Endothelial cell of umbilical vein (primary cell): ENCODE measurements around the gene CRACR2B. TPM values are rescaled to one million over a fixed set of nuclear protein-coding genes. Genes with fewer than 3 reads are reported as not detected.

Source experiments
- BruUV-seq: library from RNA; stranded (reverse); fragments of 400-500 nt; replicated peaks from 2 replicates; lab custom pipeline; 2021; lab: Mats Ljungman, UMichigan
- CTCF ChIA-PET: fragments of 300-600, 350-600 bp; sonication (Branson Sonifier 250); formaldehyde crosslinking; loops from one replicate; lab custom pipeline; 2021; ENCODE audit warnings: antibody characterized with exemption, inconsistent platforms; lab: Charles Lee
- POLR2A ChIA-PET: fragments of 300-600, 350-600 bp; sonication (Branson Sonifier 250); formaldehyde crosslinking; loops from one replicate; lab custom pipeline; 2021; ENCODE audit warnings: antibody characterized with exemption, inconsistent platforms; lab: Charles Lee
- DNase-seq: peaks from one replicate; pipeline ENCODE4 v3.0.0-alpha.2; 2011; ENCODE audit warnings: low read depth, low spot score
- FAIRE-seq: peaks from 2 replicates; lab custom pipeline; 2011; peaks lifted over from hg19 to GRCh38; lab: Jason Lieb, UNC
- H2AFZ ChIP-seq: 2 replicates; pipeline ENCODE4 v1.6.0; 2012; ENCODE audit warnings: low read depth, low read length, control low read depth, inconsistent platforms
- H3K27ac ChIP-seq: 2 replicates; pipeline ENCODE4 v1.5.1; 2011; ENCODE audit warnings: low read depth, mild to moderate bottlenecking, control low read depth, low read length, moderate library complexity; ENCODE audit not compliant: insufficient read depth
- H3K27me3 ChIP-seq, 2 experiments: 2 replicates each; pipeline versions ENCODE4 v1.6.0 to v1.6.1; 2011; ENCODE audit warnings: low read length in 2 of 2, mixed read lengths in 1 of 2; ENCODE audit not compliant: control insufficient read depth in 2 of 2, insufficient read depth in 2 of 2
- H3K36me3 ChIP-seq, 2 experiments: 2 replicates in 1 of 2; 3 replicates in 1 of 2; pipeline ENCODE4 v1.5.1; 2011; ENCODE audit warnings: low read length in 2 of 2, mild to moderate bottlenecking in 1 of 2, moderate library complexity in 1 of 2; ENCODE audit not compliant: control insufficient read depth in 2 of 2, insufficient read depth in 2 of 2; ENCODE audit errors: extremely low read depth in 1 of 2
- H3K4me1 ChIP-seq: 3 replicates; pipeline ENCODE4 v1.5.1; 2011; ENCODE audit warnings: mild to moderate bottlenecking, low read length; ENCODE audit not compliant: control insufficient read depth, insufficient read depth; ENCODE audit errors: extremely low read depth
- H3K4me2 ChIP-seq: 2 replicates; pipeline ENCODE4 v1.6.1; 2011; ENCODE audit warnings: low read length, control low read depth, mixed read lengths; ENCODE audit not compliant: insufficient read depth
- H3K4me3 ChIP-seq, 3 experiments: fragments of 200-600 bp in 1 of 3; sonication (generic), shearing (Covaris generic) in 1 of 3; replicated peaks in 1 of 3; 2 replicates each; pipeline ENCODE4 v1.5.1; 2011 to 2016; ENCODE audit warnings: control low read depth in 3 of 3, low read length in 3 of 3, mild to moderate bottlenecking in 2 of 3, inconsistent platforms in 1 of 3, low read depth in 1 of 3, moderate library complexity in 1 of 3; ENCODE audit not compliant: insufficient read depth in 1 of 3
- H3K79me2 ChIP-seq: 2 replicates; pipeline ENCODE4 v1.6.0; 2012; ENCODE audit warnings: low read length, inconsistent platforms; ENCODE audit not compliant: control insufficient read depth, insufficient read depth
- H3K9ac ChIP-seq: replicated peaks from 2 replicates; pipeline ENCODE3; 2011; ENCODE audit warnings: low read length, control low read depth; ENCODE audit not compliant: insufficient read depth; ENCODE audit errors: extremely low read depth
- H3K9me1 ChIP-seq: replicated peaks from 3 replicates; pipeline ENCODE4 v1.6.0; 2011; ENCODE audit warnings: mild to moderate bottlenecking, low read length; ENCODE audit not compliant: control insufficient read depth, insufficient read depth; ENCODE audit errors: extremely low read depth
- H3K9me3 ChIP-seq: replicated peaks from 2 replicates; pipeline ENCODE4 v1.5.1; 2012; ENCODE audit warnings: low read length, inconsistent platforms; ENCODE audit not compliant: control insufficient read depth, insufficient read depth
- H4K20me1 ChIP-seq: replicated peaks from 2 replicates; pipeline ENCODE3; 2011; ENCODE audit warnings: mild to moderate bottlenecking, low read length; ENCODE audit not compliant: control insufficient read depth, insufficient read depth; ENCODE audit errors: extremely low read depth
- EZH2 ChIP-seq: IDR thresholded peaks from 2 replicates; pipeline ENCODE4 v1.6.1; 2012; ENCODE audit warnings: borderline replicate concordance, low read depth, mild to moderate bottlenecking, moderate library complexity, low read length, inconsistent platforms; ENCODE audit not compliant: severe bottlenecking
- FOS ChIP-seq: IDR thresholded peaks from 2 replicates; pipeline ENCODE4 v1.6.1; 2011; ENCODE audit warnings: mild to moderate bottlenecking, low read length, moderate library complexity, borderline replicate concordance; ENCODE audit not compliant: insufficient read depth
- GATA2 ChIP-seq: IDR thresholded peaks from 2 replicates; pipeline ENCODE4 v1.7.0; 2011; ENCODE audit warnings: low read depth, mild to moderate bottlenecking, moderate library complexity, mixed read lengths, low read length; ENCODE audit not compliant: insufficient read length, insufficient read depth
- JUN ChIP-seq: IDR thresholded peaks from 2 replicates; pipeline ENCODE4 v1.6.1; 2011; ENCODE audit warnings: borderline replicate concordance, low read depth; ENCODE audit not compliant: insufficient read length, insufficient read depth
- MYC ChIP-seq: IDR thresholded peaks from one replicate; pipeline ENCODE4 v1.6.1; 2011; ENCODE audit warnings: mild to moderate bottlenecking, low read depth, low read length
- POLR2A ChIP-seq: IDR thresholded peaks from 2 replicates; pipeline ENCODE4 v1.6.1; 2012; ENCODE audit warnings: low read depth, mild to moderate bottlenecking, control low read depth, low read length
- POLR2AphosphoS5 ChIP-seq: IDR thresholded peaks from 2 replicates; pipeline ENCODE4 v1.6.1; 2012; ENCODE audit warnings: low read depth, mild to moderate bottlenecking, control low read depth, low read length, moderate library complexity; ENCODE audit not compliant: insufficient read depth
- dilution Hi-C: fragments of 300-500 bp; cut with MboI; formaldehyde crosslinking; loops from one replicate; pipeline ENCODE4 v1.15.0; 2019; ENCODE audit warnings: low sequenced_read_pairs; ENCODE audit not compliant: extremely low pct_ligation_motif_present
- intact Hi-C: fragments of 100-400 bp; cut with micrococcal nuclease; formaldehyde crosslinking; loops from one replicate; pipeline ENCODE4 v1.10.0; 2022
- polyA plus RNA-seq, 4 experiments: library from polyadenylated mRNA; depleted of rRNA in 3 of 4; stranded (reverse) in 3 of 4; unstranded in 1 of 4; fragments of >200 nt; gene quantifications; 2 replicates each; pipeline versions ENCODE4 v1.2.1 to v1.2.3, GENCODE V29; 2011 to 2012; ENCODE audit warnings: missing spikeins in 1 of 4
- total RNA-seq: library from RNA; stranded (reverse); gene quantifications from 2 replicates; pipeline ENCODE4 v1.2.3, GENCODE V29; 2021
- TF ChIP-seq, protein P1 (sequence below), 2 donors: IDR thresholded peaks; 1 replicate in 1 of 2; 2 replicates in 1 of 2; pipeline ENCODE4 v1.5.1; 2011; ENCODE audit warnings: low read length in 2 of 2, mild to moderate bottlenecking in 2 of 2, moderate library complexity in 2 of 2, control low read depth in 1 of 2, inconsistent platforms in 1 of 2, low read depth in 1 of 2; ENCODE audit not compliant: insufficient read depth in 1 of 2; ENCODE audit errors: extremely low read depth in 1 of 2
- TF ChIP-seq, protein P2 (sequence below): IDR thresholded peaks from 2 replicates; pipeline ENCODE4 v1.6.1; 2011; ENCODE audit not compliant: insufficient read depth, insufficient read length

The CRACR2B gene
- total and polyA plus RNA-seq, 2 donors (not counting 3 experiments of a cell fraction or from before 2014, with no cell fraction given), result 8.4 to 9.3 TPM

DNA sequence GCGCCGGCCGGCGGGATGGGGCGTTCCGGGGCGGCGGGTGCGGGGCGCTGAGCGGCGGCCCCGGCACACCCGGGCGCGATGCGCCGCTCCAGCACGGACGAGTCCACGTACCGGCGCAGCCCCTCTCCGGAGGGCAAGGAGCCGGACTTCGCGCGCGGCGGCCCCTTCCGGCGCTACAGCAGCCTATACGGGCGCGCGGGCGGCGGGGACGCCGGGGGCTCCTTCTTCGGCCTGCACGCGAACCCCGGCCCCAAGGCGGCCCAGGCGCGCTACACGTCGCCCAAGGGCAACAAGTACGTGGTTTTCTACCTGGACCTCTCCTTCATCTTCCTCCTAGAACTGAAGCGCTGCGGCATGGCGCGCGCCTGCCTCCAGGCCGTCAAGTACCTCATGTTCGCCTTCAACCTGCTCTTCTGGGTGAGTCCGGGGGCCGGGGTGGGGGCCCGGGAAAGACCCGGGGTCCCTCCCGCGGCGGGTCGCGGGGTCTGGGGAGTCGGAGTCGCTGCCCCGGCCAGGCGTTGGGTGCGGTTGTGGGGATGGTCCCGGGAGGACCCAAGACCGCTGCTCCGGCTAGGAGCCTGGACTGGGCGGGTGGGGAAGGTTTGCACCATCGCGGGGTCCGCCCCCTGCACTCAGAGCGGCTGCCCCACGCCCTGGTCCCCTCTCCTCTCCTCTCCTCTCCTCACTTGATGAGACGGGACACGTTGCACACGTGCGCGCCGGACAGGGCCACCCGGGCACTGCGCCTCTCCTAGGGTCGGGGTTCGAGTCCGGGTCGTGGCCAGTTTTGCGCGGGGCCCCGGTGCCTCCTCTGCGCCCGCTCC is 22.4 kb downstream of the CRACR2B start:
- FAIRE-seq (no peak), DNase-seq (no peak)
- Histone ChIP-seq H4K20me1 (no peaks in the 10 kb centered on the region), H3K4me1 (peaks cover 20% of the 10 kb centered on the region), H3K9me3 (no peaks in the 10 kb centered on the region), H3K27me3 (no peaks in the 10 kb centered on the region), H3K9ac (no peak overlapping the region), H3K36me3 (no peaks in the 10 kb centered on the region), H3K79me2 (peaks cover 8% of the 10 kb centered on the region), H3K4me3 (peak overlapping the region in 1 of 3 experiments; percentile 47), H3K9me1 (no peaks in the 10 kb centered on the region), H2AFZ (no peak overlapping the region), H3K4me2 (peak overlapping the region; percentile 42), H3K27ac (no peak overlapping the region)
- CTCF ChIA-PET, result interaction anchor here (1.6 to 3.3 kb wide), 4 partner anchors 74 to 201 kb away, joined by 4 to 46 read pairs (median 8); no protein-coding TSS in a partner anchor
- POLR2A ChIA-PET, result no interaction called here
- dilution Hi-C loops, result no loop called here
- intact Hi-C loops, result loop anchor here (1.0 to 5.0 kb wide), 2 partner anchors 48 to 127 kb away; no protein-coding TSS in a partner anchor
- BruUV-seq, result no TSS peak
- TF ChIP-seq POLR2AphosphoS5 (no peak), JUN (no peak), FOS (no peak), POLR2A (no peak), EZH2 (no peak), MYC (no peak), GATA2 (no peak)
- TF ChIP-seq, protein P1, sequence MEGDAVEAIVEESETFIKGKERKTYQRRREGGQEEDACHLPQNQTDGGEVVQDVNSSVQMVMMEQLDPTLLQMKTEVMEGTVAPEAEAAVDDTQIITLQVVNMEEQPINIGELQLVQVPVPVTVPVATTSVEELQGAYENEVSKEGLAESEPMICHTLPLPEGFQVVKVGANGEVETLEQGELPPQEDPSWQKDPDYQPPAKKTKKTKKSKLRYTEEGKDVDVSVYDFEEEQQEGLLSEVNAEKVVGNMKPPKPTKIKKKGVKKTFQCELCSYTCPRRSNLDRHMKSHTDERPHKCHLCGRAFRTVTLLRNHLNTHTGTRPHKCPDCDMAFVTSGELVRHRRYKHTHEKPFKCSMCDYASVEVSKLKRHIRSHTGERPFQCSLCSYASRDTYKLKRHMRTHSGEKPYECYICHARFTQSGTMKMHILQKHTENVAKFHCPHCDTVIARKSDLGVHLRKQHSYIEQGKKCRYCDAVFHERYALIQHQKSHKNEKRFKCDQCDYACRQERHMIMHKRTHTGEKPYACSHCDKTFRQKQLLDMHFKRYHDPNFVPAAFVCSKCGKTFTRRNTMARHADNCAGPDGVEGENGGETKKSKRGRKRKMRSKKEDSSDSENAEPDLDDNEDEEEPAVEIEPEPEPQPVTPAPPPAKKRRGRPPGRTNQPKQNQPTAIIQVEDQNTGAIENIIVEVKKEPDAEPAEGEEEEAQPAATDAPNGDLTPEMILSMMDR (IDR thresholded peaks at IDR 0.05; ENCODE audit: extremely low read depth in 1 of 2, insufficient read depth in 1 of 2, low read depth in 1 of 2, low read length in 2 of 2), result no peak
- TF ChIP-seq, protein P2, sequence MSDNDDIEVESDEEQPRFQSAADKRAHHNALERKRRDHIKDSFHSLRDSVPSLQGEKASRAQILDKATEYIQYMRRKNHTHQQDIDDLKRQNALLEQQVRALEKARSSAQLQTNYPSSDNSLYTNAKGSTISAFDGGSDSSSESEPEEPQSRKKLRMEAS, result no peak
